Activated T-cell treated with anti-CD3 and anti-CD28 coated beads, Interleukin-2, amount 50 U/mL, for 1 hour (primary cell): ENCODE data around the gene NAV3.

Source experiments
- DNase-seq: peaks from one replicate; pipeline ENCODE4 v3.0.0-alpha.2; 2020

NAV3 gene, protein sequence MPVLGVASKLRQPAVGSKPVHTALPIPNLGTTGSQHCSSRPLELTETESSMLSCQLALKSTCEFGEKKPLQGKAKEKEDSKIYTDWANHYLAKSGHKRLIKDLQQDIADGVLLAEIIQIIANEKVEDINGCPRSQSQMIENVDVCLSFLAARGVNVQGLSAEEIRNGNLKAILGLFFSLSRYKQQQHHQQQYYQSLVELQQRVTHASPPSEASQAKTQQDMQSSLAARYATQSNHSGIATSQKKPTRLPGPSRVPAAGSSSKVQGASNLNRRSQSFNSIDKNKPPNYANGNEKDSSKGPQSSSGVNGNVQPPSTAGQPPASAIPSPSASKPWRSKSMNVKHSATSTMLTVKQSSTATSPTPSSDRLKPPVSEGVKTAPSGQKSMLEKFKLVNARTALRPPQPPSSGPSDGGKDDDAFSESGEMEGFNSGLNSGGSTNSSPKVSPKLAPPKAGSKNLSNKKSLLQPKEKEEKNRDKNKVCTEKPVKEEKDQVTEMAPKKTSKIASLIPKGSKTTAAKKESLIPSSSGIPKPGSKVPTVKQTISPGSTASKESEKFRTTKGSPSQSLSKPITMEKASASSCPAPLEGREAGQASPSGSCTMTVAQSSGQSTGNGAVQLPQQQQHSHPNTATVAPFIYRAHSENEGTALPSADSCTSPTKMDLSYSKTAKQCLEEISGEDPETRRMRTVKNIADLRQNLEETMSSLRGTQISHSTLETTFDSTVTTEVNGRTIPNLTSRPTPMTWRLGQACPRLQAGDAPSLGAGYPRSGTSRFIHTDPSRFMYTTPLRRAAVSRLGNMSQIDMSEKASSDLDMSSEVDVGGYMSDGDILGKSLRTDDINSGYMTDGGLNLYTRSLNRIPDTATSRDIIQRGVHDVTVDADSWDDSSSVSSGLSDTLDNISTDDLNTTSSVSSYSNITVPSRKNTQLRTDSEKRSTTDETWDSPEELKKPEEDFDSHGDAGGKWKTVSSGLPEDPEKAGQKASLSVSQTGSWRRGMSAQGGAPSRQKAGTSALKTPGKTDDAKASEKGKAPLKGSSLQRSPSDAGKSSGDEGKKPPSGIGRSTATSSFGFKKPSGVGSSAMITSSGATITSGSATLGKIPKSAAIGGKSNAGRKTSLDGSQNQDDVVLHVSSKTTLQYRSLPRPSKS (N-terminal part only)

GRCh38 chr12:77830583-77831351 lies at the start of gene NAV3:
NAV3 (plus strand) TSS chr12:77830894; CDS start chr12:77831462, 568 bp downstream.
- no peak for DNase-seq

GRCh38 chr12:77782034-77782433 lies 48.7 kb upstream of the NAV3 start:
- DNase-seq: no peak

- DNase-seq: no peak
These were observed 47.9 kb upstream of the NAV3 start for GRCh38 chr12:77782766-77783165.

DNA sequence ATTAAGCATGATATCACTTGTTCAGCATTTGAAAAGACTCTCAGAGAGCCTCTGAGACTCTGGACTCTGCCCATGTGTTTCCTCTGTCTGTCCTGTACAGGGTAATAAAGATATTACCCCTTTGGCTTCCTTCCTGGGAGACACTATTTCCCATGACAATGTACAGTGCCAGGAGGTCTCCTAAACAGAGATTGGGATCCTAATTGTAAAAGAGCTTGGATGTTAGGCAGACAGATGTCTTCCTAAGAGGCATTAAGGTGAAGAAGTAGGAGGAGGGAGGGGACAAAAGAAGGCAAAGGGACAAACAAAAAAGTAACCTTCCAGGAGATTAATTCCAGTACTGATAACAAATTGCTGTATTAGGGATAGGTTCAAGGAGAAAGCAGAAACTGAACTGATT lies 45.5 kb upstream of the NAV3 start:
- DNase-seq: no peak

DNA sequence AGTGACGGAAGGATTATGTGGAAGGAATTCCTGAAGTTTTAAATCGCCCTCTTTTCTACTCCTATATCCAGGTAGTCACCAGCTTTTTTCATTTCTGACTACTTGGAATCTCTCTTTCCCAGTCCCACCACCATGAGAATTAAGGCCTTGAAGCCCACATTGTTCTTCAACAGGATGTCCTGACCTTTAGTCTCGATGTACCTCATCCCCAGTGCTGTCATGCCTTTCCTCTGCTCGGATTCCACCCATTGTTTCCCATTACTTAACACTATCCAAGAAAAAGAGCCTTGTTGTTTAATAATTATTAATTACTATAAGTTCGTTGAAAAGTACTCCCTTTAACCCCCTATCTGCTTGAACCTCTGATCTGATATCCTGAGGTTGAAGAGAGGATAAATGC lies 44.0 kb upstream of the NAV3 start:
- DNase-seq: no peak

DNA sequence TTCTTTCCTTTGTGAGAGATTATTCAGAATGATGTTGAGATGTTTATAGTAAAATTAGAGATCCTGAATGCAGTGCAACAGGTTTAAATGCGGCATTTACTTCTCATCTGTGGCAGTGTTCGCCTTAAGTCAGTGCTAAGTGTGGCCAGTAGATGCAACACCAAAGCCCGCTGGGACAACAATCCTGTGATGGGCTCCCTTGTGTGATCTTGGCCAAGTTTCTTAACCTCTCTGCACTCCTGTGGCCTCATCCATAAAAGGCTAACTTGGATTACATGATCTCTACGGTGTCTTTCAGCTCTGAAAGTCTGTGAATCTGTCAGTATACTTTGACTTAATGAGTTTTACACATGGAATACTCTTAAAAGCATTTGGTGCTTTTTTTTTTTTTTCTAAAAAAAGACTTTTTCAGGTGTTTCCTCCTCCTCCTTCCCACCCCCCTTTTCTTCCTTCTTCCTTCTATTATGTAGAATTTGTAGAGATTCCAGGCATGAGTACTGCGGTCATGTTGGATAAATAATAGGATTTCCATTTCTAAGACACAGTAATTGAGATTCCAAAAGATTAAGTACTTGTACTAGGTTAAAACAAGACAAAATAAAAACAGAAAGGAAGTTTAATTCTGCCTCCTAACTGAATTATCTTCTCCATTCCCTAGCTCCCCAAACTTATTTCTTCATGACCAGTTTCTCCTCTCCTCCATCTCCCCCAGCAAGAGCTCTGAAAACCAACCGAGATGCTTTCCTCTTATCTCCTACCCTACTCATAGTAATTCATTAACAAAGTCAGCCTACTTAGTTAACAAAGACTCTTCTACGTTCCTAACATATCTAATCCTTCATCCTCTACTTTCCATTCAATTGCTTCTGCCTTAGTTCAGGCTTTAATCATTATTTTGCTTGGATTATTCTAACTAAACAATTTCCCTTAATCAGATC lies 42.2 kb upstream of the NAV3 start:
- no peak for DNase-seq

DNA sequence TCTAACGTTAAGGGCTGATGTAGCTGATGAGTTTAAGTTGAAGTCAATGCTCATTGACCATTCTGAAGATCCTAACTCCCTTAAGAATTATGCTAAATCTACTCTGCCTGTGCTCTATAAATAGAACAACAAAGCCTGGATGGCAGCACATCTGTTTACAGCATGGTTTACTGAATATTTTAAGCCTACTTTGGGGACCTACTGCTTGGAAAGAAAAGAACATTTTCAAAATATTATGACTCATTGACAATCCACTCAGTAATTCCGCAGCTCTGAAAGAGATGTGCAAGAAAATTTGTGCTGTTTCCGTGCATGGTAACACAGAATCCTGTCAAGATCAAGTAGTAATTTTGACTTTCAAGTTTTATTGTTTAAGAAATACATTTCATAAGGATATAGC lies 35.0 kb upstream of the NAV3 start:
- DNase-seq: no peak

GRCh38 chr12:77796775-77797174 lies 33.9 kb upstream of the NAV3 start:
- DNase-seq: no peak

- DNase-seq: no peak
These were observed 30.2 kb upstream of the NAV3 start for GRCh38 chr12:77800501-77800900.

DNA sequence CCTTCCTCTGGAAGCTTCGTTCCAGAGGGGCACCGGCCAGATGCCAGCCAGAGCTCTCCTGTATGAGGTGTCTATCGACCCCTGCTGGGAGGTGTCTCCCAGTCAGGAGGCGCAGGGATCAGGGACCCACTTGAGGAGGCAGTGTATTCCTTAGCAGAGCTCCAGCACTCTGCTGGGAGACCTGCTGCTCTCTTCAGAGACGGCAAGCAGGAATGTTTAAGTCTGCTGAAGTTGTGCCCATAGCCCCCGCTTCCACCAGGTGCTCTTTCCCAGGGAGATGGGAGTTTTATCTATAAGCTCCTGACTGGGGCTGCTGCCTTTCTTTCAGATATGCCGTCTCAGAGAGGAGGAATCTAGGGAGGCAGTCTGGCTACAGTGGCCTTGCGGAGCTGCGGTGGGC lies 22.2 kb upstream of the NAV3 start:
- DNase-seq: no peak

DNA sequence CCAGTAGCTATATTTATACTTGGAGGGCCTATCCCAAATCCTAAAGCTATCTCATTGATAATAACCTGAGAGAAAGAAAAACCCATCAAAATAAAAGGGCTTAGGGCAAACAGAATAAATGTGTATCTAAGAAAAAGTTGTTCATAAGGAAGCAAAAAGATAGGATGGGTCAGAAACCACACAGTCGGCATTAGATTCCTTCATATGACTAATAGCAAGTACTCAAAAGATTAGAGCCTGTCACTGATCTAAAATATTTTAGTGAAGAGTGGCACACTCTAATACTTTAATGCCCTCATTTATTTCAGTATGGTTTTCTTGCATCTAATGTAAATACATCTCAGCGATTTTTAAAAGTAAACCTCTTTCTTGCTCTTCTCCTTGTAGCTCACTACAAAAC lies 17.1 kb upstream of the NAV3 start:
- DNase-seq: no peak

DNA sequence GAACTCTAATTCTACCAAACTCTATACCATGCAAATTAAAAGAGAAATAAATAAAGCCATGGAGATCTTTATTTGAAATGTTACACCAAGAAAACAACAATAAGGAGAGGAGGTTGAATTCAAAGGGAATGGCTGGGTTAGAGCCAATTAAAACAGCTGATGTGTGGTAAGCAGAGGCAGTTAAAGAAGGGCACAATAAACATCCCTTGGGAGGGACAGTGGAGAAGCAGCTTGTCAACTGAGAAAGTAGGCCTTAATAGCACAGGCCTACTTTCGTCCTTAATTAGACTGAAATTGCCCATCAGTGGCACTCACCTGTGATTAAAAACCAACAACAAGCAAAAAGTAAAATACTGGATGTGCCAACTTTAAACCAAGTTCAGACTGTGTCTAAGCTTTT lies 16.3 kb upstream of the NAV3 start:
- no peak for DNase-seq

- DNase-seq: no peak
These were observed 14.5 kb upstream of the NAV3 start for GRCh38 chr12:77816196-77816595.

- DNase-seq: no peak
These were observed 13.4 kb upstream of the NAV3 start for GRCh38 chr12:77817276-77817675.

GRCh38 chr12:77818351-77818750 lies 12.3 kb upstream of the NAV3 start:
- no peak for DNase-seq

- DNase-seq: no peak
These were observed 8.9 kb upstream of the NAV3 start for GRCh38 chr12:77821699-77822203.

DNA sequence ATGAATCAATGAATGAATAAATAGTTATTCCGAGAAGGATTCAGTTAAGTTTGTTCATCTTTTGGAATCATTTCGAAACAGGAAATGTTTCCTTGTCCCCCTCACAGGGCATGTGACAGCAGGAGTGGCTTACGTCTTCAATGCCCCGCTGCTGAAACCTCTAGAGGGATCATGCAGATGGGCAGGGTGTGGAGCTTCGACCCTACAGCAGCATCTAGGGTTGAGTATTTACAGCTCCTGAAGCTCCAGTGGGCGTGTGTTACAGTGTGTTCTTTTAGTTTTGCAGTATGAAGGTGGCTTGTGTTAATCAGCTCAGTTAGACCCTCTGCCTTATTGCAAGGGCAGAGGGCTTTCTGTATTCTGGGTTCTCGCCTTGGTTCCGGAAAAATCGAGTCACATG lies 2.6 kb downstream of the NAV3 start:
- DNase-seq: no peak

DNA sequence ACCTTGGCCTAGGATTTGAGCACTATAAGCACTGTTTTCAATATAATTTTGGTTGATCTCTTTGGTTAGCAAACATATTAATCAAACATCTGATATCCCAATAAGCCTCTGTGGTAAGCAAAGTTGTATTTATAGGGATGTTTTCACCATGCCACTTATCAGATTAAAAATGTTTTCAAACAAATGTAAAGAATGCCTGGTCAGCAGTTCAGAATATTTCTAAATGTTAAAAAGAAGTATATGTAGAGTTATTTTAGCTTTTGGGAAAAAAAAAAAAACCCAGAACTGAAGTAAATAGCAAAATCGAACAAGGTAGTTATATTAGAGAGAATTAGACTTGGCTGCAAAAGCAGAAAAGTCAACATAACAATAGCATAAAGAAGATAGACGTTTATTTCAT lies 3.9 kb downstream of the NAV3 start:
- DNase-seq: no peak

GRCh38 chr12:77835969-77836368 lies 5.3 kb downstream of the NAV3 start:
- DNase-seq: no peak

- DNase-seq: no peak
These were observed 7.2 kb downstream of the NAV3 start for GRCh38 chr12:77837876-77838291.

GRCh38 chr12:77841521-77841920 lies 10.8 kb downstream of the NAV3 start:
- no peak for DNase-seq
